K562 (cell line): ENCODE measurements around the gene HMGXB3. TPM values are rescaled to one million over a fixed set of nuclear protein-coding genes. Genes with fewer than 3 reads are reported as not detected.
A peak's percentile ranks its signal among the peaks of the same experiment; 100 is the strongest.

Experiments
- ATAC-seq: fragments of 200-7000 bp; cut with Tn5 transposase; 3 replicates; pipeline ENCODE4 v1.9.1; 2020; ENCODE audit warnings: moderate library complexity
- BruUV-seq: library from RNA; stranded (reverse); fragments of 400-500 nt; replicated peaks from 2 replicates; lab custom pipeline; 2021; lab: Mats Ljungman, UMichigan
- CTCF ChIA-PET: fragments of 300-600 bp; formaldehyde crosslinking; extraction: SDS; loops from one replicate; lab custom pipeline; 2021; ENCODE audit warnings: low intra/inter-chr PET ratio; lab: Yijun Ruan, JAX
- POLR2A ChIA-PET: fragments of 300-600, 350-650 bp; sonication (Branson Sonifier 250); formaldehyde crosslinking; extraction: SDS; loops from one replicate; lab custom pipeline; 2021; ENCODE audit warnings: antibody characterized with exemption, inconsistent platforms; lab: Yijun Ruan, JAX
- DNase-seq, 4 experiments: peaks; one replicate each; pipeline versions ENCODE4 v3.0.0 to v3.0.0-alpha.2; 2011 to 2018; ENCODE audit warnings: low spot score in 3 of 4, mixed read lengths in 3 of 4; ENCODE audit errors: extremely low read depth in 1 of 4
- FAIRE-seq: peaks from 2 replicates; lab custom pipeline; 2011; peaks lifted over from hg19 to GRCh38; lab: Jason Lieb, UNC
- H2AFZ ChIP-seq: 2 replicates; pipeline ENCODE4 v1.6.0; 2011; ENCODE audit warnings: low read depth, low read length, control low read depth, inconsistent platforms
- H3K27ac ChIP-seq: fragments of 200-600 bp; 3 replicates; pipeline ENCODE4 v1.8.0; 2011; ENCODE audit warnings: low read depth, mild to moderate bottlenecking, control low read depth, inconsistent platforms, low read length, moderate library complexity, mixed read lengths; ENCODE audit errors: extremely low read depth
- H3K27me3 ChIP-seq, 2 experiments: fragments of 300-600 bp in 1 of 2; 2 replicates in 1 of 2; 3 replicates in 1 of 2; pipeline versions ENCODE4 v1.6.0 to v1.8.0; 2011; ENCODE audit warnings: inconsistent platforms in 2 of 2, low read length in 2 of 2, mild to moderate bottlenecking in 1 of 2, mixed read lengths in 1 of 2, moderate library complexity in 1 of 2; ENCODE audit not compliant: control insufficient read depth in 2 of 2, insufficient read depth in 2 of 2
- H3K36me3 ChIP-seq: fragments of 300-600 bp; 3 replicates; pipeline ENCODE4 v1.8.0; 2011; ENCODE audit warnings: mild to moderate bottlenecking, low read length, inconsistent platforms; ENCODE audit not compliant: control insufficient read depth, insufficient read depth
- H3K4me1 ChIP-seq, 2 experiments: fragments of 200-600 bp in 1 of 2; replicated peaks in 1 of 2; 2 replicates in 1 of 2; 3 replicates in 1 of 2; pipeline versions ENCODE4 v1.5.1 to v1.8.0; 2011; ENCODE audit warnings: inconsistent platforms in 2 of 2, low read length in 2 of 2, mild to moderate bottlenecking in 1 of 2, mixed read lengths in 1 of 2, moderate library complexity in 1 of 2; ENCODE audit not compliant: control insufficient read depth in 2 of 2, insufficient read depth in 2 of 2
- H3K4me2 ChIP-seq: 2 replicates; pipeline ENCODE4 v1.6.1; 2011; ENCODE audit warnings: low read length, control low read depth, inconsistent platforms, mixed read lengths; ENCODE audit not compliant: insufficient read depth
- H3K4me3 ChIP-seq: fragments of 200-600 bp; sonication (generic), shearing (Covaris generic); 2 replicates; pipeline ENCODE4 v1.5.1; 2016; ENCODE audit warnings: control low read depth, inconsistent platforms
- H3K79me2 ChIP-seq: fragments of 200-600 bp; 3 replicates; pipeline ENCODE4 v1.8.0; 2011; ENCODE audit warnings: low read length, inconsistent platforms; ENCODE audit not compliant: control insufficient read depth, insufficient read depth
- H3K9ac ChIP-seq, 2 experiments: 2 replicates each; pipeline versions ENCODE4 v1.6.0 to v1.6.1; 2011; ENCODE audit warnings: low read depth in 2 of 2, low read length in 2 of 2, control low read depth in 1 of 2, inconsistent platforms in 1 of 2, mild to moderate bottlenecking in 1 of 2, mixed read lengths in 1 of 2; ENCODE audit not compliant: insufficient read depth in 1 of 2
- H3K9me1 ChIP-seq: one replicate; pipeline ENCODE4 v1.6.0; 2011; ENCODE audit warnings: inconsistent platforms, mild to moderate bottlenecking, low read length, moderate library complexity; ENCODE audit not compliant: control insufficient read depth, insufficient read depth
- H3K9me3 ChIP-seq: replicated peaks from 2 replicates; pipeline ENCODE4 v1.5.1; 2011; ENCODE audit warnings: low read depth, low read length, inconsistent platforms; ENCODE audit not compliant: control insufficient read depth, insufficient read depth
- H4K20me1 ChIP-seq: replicated peaks from 2 replicates; pipeline ENCODE4 v1.6.1; 2011; ENCODE audit warnings: low read length, inconsistent platforms, mixed read lengths; ENCODE audit not compliant: control insufficient read depth, insufficient read depth
- MECOM ChIP-seq: fragments of 250-450 bp; sonication (Bioruptor Pico); IDR thresholded peaks from 2 replicates; pipeline ENCODE4 v1.8.0; 2022; ENCODE audit warnings: inconsistent platforms
- RBFOX2 ChIP-seq: fragments of 200-400 bp; formaldehyde crosslinking; IDR thresholded peaks from 2 replicates; pipeline ENCODE4 v1.6.1; 2017; ENCODE audit warnings: low read depth, mild to moderate bottlenecking, low read length, moderate library complexity
- U2AF2 ChIP-seq: fragments of 200-400 bp; formaldehyde crosslinking; optimal IDR thresholded peaks from 2 replicates; pipeline ENCODE3; 2017; ENCODE audit warnings: low read depth, mild to moderate bottlenecking, low read length
- WGBS: fragments of 100-300 bp; shearing (Covaris generic); methylation state at CpG from one replicate; pipeline ENCODE4 v1.1.6; 2016; ENCODE audit warnings: low coverage, mixed read lengths; ENCODE audit not compliant: insufficient coverage; ENCODE audit errors: missing lambda C conversion rate; 5-methylcytosine and 5-hydroxymethylcytosine counted together
- in situ Hi-C: fragments of 300-500 bp; cut with MboI; formaldehyde crosslinking; loops from 4 replicates; pipeline ENCODE4 v1.15.0; 2018; ENCODE audit warnings: inconsistent platforms, mixed read lengths
- intact Hi-C: fragments of 100-400 bp; cut with micrococcal nuclease; formaldehyde crosslinking; loops from 2 replicates; pipeline ENCODE4 v1.14.2; 2022
- polyA plus RNA-seq, 8 experiments: library from polyadenylated mRNA; depleted of rRNA in 4 of 8; stranded (reverse) in 5 of 8; unstranded in 3 of 8; fragments of >200 nt; fragmentation: Nextera tagmentation in 2 of 8; fragmentation: Illumina TruSeq in 1 of 8; extraction: Ambion mirVana in 2 of 8; extraction: Trizol in 1 of 8; gene quantifications; 2 replicates each; pipeline versions ENCODE4 v1.2.1 to v1.2.3, GENCODE V29; 2011 to 2014; ENCODE audit warnings: inconsistent platforms in 1 of 8, missing spikeins in 1 of 8
- total RNA-seq, 7 experiments: library from RNA; depleted of rRNA in 6 of 7; stranded (reverse); fragments of >200 nt in 6 of 7; fragmentation: Illumina TruSeq in 2 of 7; extraction: Trizol in 2 of 7; gene quantifications; 2 replicates each; pipeline versions ENCODE4 v1.2.1 to v1.2.3, GENCODE V29; 2011 to 2021; ENCODE audit warnings: low replicate concordance in 1 of 7
- TF ChIP-seq, protein P1 (sequence below): fragments of 450-650 bp; conservative IDR thresholded peaks from 2 replicates; pipeline ENCODE4 v1.6.1; 2016; ENCODE audit warnings: missing genetic modification characterization, low read depth, mild to moderate bottlenecking, missing compliant biosample characterization, moderate library complexity

HMGXB3 gene
- total and polyA plus RNA-seq, 9 of the 15 experiments (the other 6 are each of a cell fraction or from before 2014, with no cell fraction given), result 1.8 to 44.1 (median 32.2) TPM

DNA sequence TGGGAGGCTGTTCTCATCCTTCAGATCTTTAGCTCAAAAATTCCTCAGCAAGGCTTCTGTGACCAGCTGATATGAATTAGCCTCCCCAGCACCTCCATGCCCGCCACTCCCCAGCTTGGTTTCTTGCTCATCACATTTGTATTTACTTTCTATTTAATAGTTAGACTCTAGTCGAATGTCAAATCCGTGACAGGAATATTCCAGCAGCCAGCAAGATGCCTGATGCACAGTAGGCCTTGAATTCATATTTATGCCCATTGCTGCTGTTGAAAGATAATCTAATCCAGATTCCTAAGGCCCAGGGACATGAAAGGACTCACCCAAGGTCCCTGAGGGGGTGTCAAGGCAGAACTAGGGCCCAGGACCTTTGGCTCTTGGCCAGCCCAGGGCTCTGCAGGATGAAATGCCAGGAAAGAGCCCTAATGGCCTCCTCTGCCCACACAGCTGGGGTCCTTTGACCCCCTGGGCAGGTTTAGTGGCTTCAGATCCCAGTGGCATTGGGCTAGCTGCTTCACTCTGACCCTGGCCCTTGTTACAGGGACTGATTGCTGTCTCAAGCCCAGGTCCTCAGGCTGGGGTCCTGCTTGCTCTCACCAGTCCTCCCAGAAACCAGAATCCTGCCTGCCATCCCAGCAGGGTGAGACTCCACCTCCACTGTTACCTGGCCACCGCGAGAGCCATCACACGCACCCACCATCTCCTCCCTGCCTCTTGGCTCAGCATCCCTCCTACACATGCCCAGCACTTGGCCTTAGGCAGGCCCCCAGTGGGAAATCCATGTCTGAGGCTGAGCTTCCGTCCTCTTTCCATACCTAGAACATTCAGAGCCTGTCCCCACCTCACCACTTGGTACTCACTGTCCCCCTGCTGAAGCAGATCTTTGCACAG is 78.5 kb downstream of the HMGXB3 start:
- Histone ChIP-seq H4K20me1 (peaks cover 12% of the 10 kb centered on the region; the same call in 1 of the 2 replicates), H3K4me3 (no peak overlapping the region), H3K27ac (no peak overlapping the region), H3K36me3 (no peaks in the 10 kb centered on the region), H3K9me3 (no peaks in the 10 kb centered on the region), H3K9ac (peak overlapping the region in 1 of 2 experiments; percentile 3; a peak in 1 of 4 replicates), H3K4me1 (peaks cover 0 to 7% of the 10 kb centered on the region in 2 experiments; a peak in 2 of 5 replicates), H3K27me3 (peaks cover 31 to 93% of the 10 kb centered on the region in 2 experiments), H3K79me2 (no peaks in the 10 kb centered on the region), H2AFZ (no peak overlapping the region), H3K4me2 (no peak overlapping the region), H3K9me1 (no peaks in the 10 kb centered on the region)
- ChIA-PET CTCF (no interaction called here), POLR2A (no interaction called here)
- WGBS, result 4% methylated on average over 7 of the region's 7 CpGs
- DNase-seq (no peak), ATAC-seq (no peak), FAIRE-seq (no peak)
- in situ Hi-C loops (no loop called here), intact Hi-C loops (loop anchor here (10.0 kb wide), 1 partner anchor 46 kb away; no protein-coding TSS in a partner anchor)
- no TSS peak for BruUV-seq
- no peak for TF ChIP-seq MECOM (CRISPR knock-in tag)
- TF ChIP-seq RBFOX2, result no peak
- no peak for TF ChIP-seq U2AF2
- TF ChIP-seq, protein P1, sequence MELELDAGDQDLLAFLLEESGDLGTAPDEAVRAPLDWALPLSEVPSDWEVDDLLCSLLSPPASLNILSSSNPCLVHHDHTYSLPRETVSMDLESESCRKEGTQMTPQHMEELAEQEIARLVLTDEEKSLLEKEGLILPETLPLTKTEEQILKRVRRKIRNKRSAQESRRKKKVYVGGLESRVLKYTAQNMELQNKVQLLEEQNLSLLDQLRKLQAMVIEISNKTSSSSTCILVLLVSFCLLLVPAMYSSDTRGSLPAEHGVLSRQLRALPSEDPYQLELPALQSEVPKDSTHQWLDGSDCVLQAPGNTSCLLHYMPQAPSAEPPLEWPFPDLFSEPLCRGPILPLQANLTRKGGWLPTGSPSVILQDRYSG (tag), result no peak
